Endothelial cell of umbilical vein (primary cell): Measurements from ENCODE around the gene EFHC1. TPM values are rescaled to one million over a fixed set of nuclear protein-coding genes. Genes with fewer than 3 reads are reported as not detected.

ENCODE experiments used
- BruUV-seq: library from RNA; stranded (reverse); fragments of 400-500 nt; replicated peaks from 2 replicates; lab custom pipeline; 2021; lab: Mats Ljungman, UMichigan
- CTCF ChIA-PET: fragments of 300-600, 350-600 bp; sonication (Branson Sonifier 250); formaldehyde crosslinking; loops from one replicate; lab custom pipeline; 2021; ENCODE audit warnings: antibody characterized with exemption, inconsistent platforms; lab: Charles Lee
- POLR2A ChIA-PET: fragments of 300-600, 350-600 bp; sonication (Branson Sonifier 250); formaldehyde crosslinking; loops from one replicate; lab custom pipeline; 2021; ENCODE audit warnings: antibody characterized with exemption, inconsistent platforms; lab: Charles Lee
- DNase-seq: peaks from one replicate; pipeline ENCODE4 v3.0.0-alpha.2; 2011; ENCODE audit warnings: low read depth, low spot score
- FAIRE-seq: peaks from 2 replicates; lab custom pipeline; 2011; peaks lifted over from hg19 to GRCh38; lab: Jason Lieb, UNC
- H2AFZ ChIP-seq: 2 replicates; pipeline ENCODE4 v1.6.0; 2012; ENCODE audit warnings: low read depth, low read length, control low read depth, inconsistent platforms
- H3K27ac ChIP-seq: 2 replicates; pipeline ENCODE4 v1.5.1; 2011; ENCODE audit warnings: low read depth, mild to moderate bottlenecking, control low read depth, low read length, moderate library complexity; ENCODE audit not compliant: insufficient read depth
- H3K27me3 ChIP-seq, 2 experiments: 2 replicates each; pipeline versions ENCODE4 v1.6.0 to v1.6.1; 2011; ENCODE audit warnings: low read length in 2 of 2, mixed read lengths in 1 of 2; ENCODE audit not compliant: control insufficient read depth in 2 of 2, insufficient read depth in 2 of 2
- H3K36me3 ChIP-seq, 2 experiments: 2 replicates in 1 of 2; 3 replicates in 1 of 2; pipeline ENCODE4 v1.5.1; 2011; ENCODE audit warnings: low read length in 2 of 2, mild to moderate bottlenecking in 1 of 2, moderate library complexity in 1 of 2; ENCODE audit not compliant: control insufficient read depth in 2 of 2, insufficient read depth in 2 of 2; ENCODE audit errors: extremely low read depth in 1 of 2
- H3K4me1 ChIP-seq: 3 replicates; pipeline ENCODE4 v1.5.1; 2011; ENCODE audit warnings: mild to moderate bottlenecking, low read length; ENCODE audit not compliant: control insufficient read depth, insufficient read depth; ENCODE audit errors: extremely low read depth
- H3K4me2 ChIP-seq: 2 replicates; pipeline ENCODE4 v1.6.1; 2011; ENCODE audit warnings: low read length, control low read depth, mixed read lengths; ENCODE audit not compliant: insufficient read depth
- H3K4me3 ChIP-seq, 3 experiments: fragments of 200-600 bp in 1 of 3; sonication (generic), shearing (Covaris generic) in 1 of 3; replicated peaks in 1 of 3; 2 replicates each; pipeline ENCODE4 v1.5.1; 2011 to 2016; ENCODE audit warnings: control low read depth in 3 of 3, low read length in 3 of 3, mild to moderate bottlenecking in 2 of 3, inconsistent platforms in 1 of 3, low read depth in 1 of 3, moderate library complexity in 1 of 3; ENCODE audit not compliant: insufficient read depth in 1 of 3
- H3K79me2 ChIP-seq: 2 replicates; pipeline ENCODE4 v1.6.0; 2012; ENCODE audit warnings: low read length, inconsistent platforms; ENCODE audit not compliant: control insufficient read depth, insufficient read depth
- H3K9ac ChIP-seq: replicated peaks from 2 replicates; pipeline ENCODE3; 2011; ENCODE audit warnings: low read length, control low read depth; ENCODE audit not compliant: insufficient read depth; ENCODE audit errors: extremely low read depth
- H3K9me1 ChIP-seq: replicated peaks from 3 replicates; pipeline ENCODE4 v1.6.0; 2011; ENCODE audit warnings: mild to moderate bottlenecking, low read length; ENCODE audit not compliant: control insufficient read depth, insufficient read depth; ENCODE audit errors: extremely low read depth
- H3K9me3 ChIP-seq: replicated peaks from 2 replicates; pipeline ENCODE4 v1.5.1; 2012; ENCODE audit warnings: low read length, inconsistent platforms; ENCODE audit not compliant: control insufficient read depth, insufficient read depth
- H4K20me1 ChIP-seq: replicated peaks from 2 replicates; pipeline ENCODE3; 2011; ENCODE audit warnings: mild to moderate bottlenecking, low read length; ENCODE audit not compliant: control insufficient read depth, insufficient read depth; ENCODE audit errors: extremely low read depth
- EZH2 ChIP-seq: IDR thresholded peaks from 2 replicates; pipeline ENCODE4 v1.6.1; 2012; ENCODE audit warnings: borderline replicate concordance, low read depth, mild to moderate bottlenecking, moderate library complexity, low read length, inconsistent platforms; ENCODE audit not compliant: severe bottlenecking
- FOS ChIP-seq: IDR thresholded peaks from 2 replicates; pipeline ENCODE4 v1.6.1; 2011; ENCODE audit warnings: mild to moderate bottlenecking, low read length, moderate library complexity, borderline replicate concordance; ENCODE audit not compliant: insufficient read depth
- GATA2 ChIP-seq: IDR thresholded peaks from 2 replicates; pipeline ENCODE4 v1.7.0; 2011; ENCODE audit warnings: low read depth, mild to moderate bottlenecking, moderate library complexity, mixed read lengths, low read length; ENCODE audit not compliant: insufficient read length, insufficient read depth
- JUN ChIP-seq: IDR thresholded peaks from 2 replicates; pipeline ENCODE4 v1.6.1; 2011; ENCODE audit warnings: borderline replicate concordance, low read depth; ENCODE audit not compliant: insufficient read length, insufficient read depth
- MYC ChIP-seq: IDR thresholded peaks from one replicate; pipeline ENCODE4 v1.6.1; 2011; ENCODE audit warnings: mild to moderate bottlenecking, low read depth, low read length
- POLR2A ChIP-seq: IDR thresholded peaks from 2 replicates; pipeline ENCODE4 v1.6.1; 2012; ENCODE audit warnings: low read depth, mild to moderate bottlenecking, control low read depth, low read length
- POLR2AphosphoS5 ChIP-seq: IDR thresholded peaks from 2 replicates; pipeline ENCODE4 v1.6.1; 2012; ENCODE audit warnings: low read depth, mild to moderate bottlenecking, control low read depth, low read length, moderate library complexity; ENCODE audit not compliant: insufficient read depth
- dilution Hi-C: fragments of 300-500 bp; cut with MboI; formaldehyde crosslinking; loops from one replicate; pipeline ENCODE4 v1.15.0; 2019; ENCODE audit warnings: low sequenced_read_pairs; ENCODE audit not compliant: extremely low pct_ligation_motif_present
- intact Hi-C: fragments of 100-400 bp; cut with micrococcal nuclease; formaldehyde crosslinking; loops from one replicate; pipeline ENCODE4 v1.10.0; 2022
- polyA plus RNA-seq, 4 experiments: library from polyadenylated mRNA; depleted of rRNA in 3 of 4; stranded (reverse) in 3 of 4; unstranded in 1 of 4; fragments of >200 nt; gene quantifications; 2 replicates each; pipeline versions ENCODE4 v1.2.1 to v1.2.3, GENCODE V29; 2011 to 2012; ENCODE audit warnings: missing spikeins in 1 of 4
- total RNA-seq: library from RNA; stranded (reverse); gene quantifications from 2 replicates; pipeline ENCODE4 v1.2.3, GENCODE V29; 2021
- TF ChIP-seq, protein P1 (sequence below): IDR thresholded peaks from 2 replicates; pipeline ENCODE4 v1.6.1; 2011; ENCODE audit not compliant: insufficient read depth, insufficient read length
- TF ChIP-seq, protein P2 (sequence below), 2 donors: IDR thresholded peaks; 1 replicate in 1 of 2; 2 replicates in 1 of 2; pipeline ENCODE4 v1.5.1; 2011; ENCODE audit warnings: low read length in 2 of 2, mild to moderate bottlenecking in 2 of 2, moderate library complexity in 2 of 2, control low read depth in 1 of 2, inconsistent platforms in 1 of 2, low read depth in 1 of 2; ENCODE audit not compliant: insufficient read depth in 1 of 2; ENCODE audit errors: extremely low read depth in 1 of 2

The EFHC1 gene
- total and polyA plus RNA-seq, 2 donors (not counting 3 experiments of a cell fraction or from before 2014, with no cell fraction given), result 14.6 to 17.6 TPM

DNA sequence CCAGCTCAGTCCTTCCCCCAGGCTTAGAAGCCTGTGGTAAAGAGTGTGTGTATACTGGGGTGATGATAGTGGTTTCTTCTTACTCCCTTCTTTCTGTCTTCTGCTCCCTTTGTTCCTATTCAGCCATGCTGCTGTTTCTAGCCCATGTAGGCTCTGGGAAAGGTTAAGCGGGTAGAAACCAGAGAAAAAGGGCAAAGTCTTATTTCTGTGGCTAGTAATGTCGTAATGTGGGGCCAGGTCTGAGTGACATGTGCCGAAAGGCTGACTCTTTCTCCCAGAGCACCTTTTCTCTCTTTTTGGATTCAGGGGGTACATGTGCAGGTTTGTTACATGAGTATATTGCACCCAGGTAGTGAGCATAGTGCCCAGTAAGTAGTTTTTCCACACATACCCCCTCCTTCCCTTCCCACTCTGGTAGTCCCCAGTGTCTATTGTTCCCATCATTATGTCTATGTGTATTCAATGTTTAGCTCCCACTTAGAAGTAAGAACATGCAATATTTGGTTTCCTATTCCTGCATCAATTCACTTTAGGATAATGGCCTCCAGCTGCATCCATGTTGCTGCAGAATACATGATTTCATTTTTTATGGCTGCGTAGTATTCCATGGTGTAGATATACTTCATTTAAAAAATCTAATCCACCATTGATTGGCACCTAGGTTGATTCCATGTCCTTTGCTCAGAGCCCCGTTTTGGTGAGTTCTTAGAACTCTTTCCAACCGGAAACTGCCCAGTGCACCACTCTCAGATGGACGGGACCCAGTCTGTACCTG lies 74.3 kb downstream of the EFHC1 start:
- H3K36me3 ChIP-seq, result no peaks in the 10 kb centered on the region
- intact Hi-C loops, result no loop called here
- H3K4me2 ChIP-seq, result no peak overlapping the region
- no TSS peak for BruUV-seq
- no peaks in the 10 kb centered on the region for H3K79me2 ChIP-seq
- no peak overlapping the region for H2AFZ ChIP-seq
- no peak overlapping the region for H3K4me3 ChIP-seq
- DNase-seq (no peak), FAIRE-seq (no peak)
- ChIA-PET CTCF (no interaction called here), POLR2A (no interaction called here)
- no peaks in the 10 kb centered on the region for H4K20me1 ChIP-seq
- no peaks in the 10 kb centered on the region for H3K9me3 ChIP-seq
- dilution Hi-C loops, result no loop called here
- H3K27ac ChIP-seq, result no peak overlapping the region
- no peaks in the 10 kb centered on the region for H3K27me3 ChIP-seq
- TF ChIP-seq GATA2 (no peak), MYC (no peak), EZH2 (no peak), POLR2AphosphoS5 (no peak), FOS (no peak)
- TF ChIP-seq, protein P1, sequence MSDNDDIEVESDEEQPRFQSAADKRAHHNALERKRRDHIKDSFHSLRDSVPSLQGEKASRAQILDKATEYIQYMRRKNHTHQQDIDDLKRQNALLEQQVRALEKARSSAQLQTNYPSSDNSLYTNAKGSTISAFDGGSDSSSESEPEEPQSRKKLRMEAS, result no peak
- peaks cover 34% of the 10 kb centered on the region for H3K4me1 ChIP-seq
- H3K9me1 ChIP-seq, result no peaks in the 10 kb centered on the region
- H3K9ac ChIP-seq, result no peak overlapping the region

DNA sequence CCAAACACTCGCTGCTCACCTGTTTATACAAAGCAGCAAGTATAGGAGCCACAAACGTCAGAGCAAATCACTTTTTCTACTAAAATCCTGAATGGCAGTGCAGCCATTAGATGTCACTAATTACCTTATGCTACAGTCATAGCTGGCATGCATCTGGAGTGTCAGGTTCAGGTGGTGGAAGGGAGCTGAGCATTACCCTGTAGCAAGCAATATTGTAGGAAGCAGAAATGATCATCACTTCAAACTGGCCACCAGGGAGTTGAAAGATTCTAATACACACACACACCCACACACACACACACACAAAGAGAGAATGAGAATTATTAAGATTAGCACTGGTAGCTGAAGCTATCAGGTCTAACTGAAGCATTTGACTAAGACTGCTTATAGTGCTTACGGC lies 75.8 kb downstream of the EFHC1 start:
- H3K79me2 ChIP-seq, result no peaks in the 10 kb centered on the region
- intact Hi-C loops, result no loop called here

More for the DNA sequence above, 75.8 kb downstream of the EFHC1 start:
- Histone ChIP-seq H3K27me3 (no peaks in the 10 kb centered on the region), H3K9me1 (no peaks in the 10 kb centered on the region), H3K27ac (no peak overlapping the region), H4K20me1 (no peaks in the 10 kb centered on the region), H3K36me3 (peaks cover 0 to 11% of the 10 kb centered on the region in 2 experiments), H3K9me3 (no peaks in the 10 kb centered on the region), H3K4me3 (no peak overlapping the region), H3K4me2 (no peak overlapping the region), H3K9ac (no peak overlapping the region), H2AFZ (no peak overlapping the region), H3K4me1 (peaks cover 20% of the 10 kb centered on the region)
- no peak for FAIRE-seq
- TF ChIP-seq JUN (no peak), FOS (no peak), GATA2 (no peak), MYC (no peak), POLR2AphosphoS5 (no peak), EZH2 (no peak), POLR2A (no peak)
- TF ChIP-seq, protein P1, result no peak
- TF ChIP-seq, protein P2, sequence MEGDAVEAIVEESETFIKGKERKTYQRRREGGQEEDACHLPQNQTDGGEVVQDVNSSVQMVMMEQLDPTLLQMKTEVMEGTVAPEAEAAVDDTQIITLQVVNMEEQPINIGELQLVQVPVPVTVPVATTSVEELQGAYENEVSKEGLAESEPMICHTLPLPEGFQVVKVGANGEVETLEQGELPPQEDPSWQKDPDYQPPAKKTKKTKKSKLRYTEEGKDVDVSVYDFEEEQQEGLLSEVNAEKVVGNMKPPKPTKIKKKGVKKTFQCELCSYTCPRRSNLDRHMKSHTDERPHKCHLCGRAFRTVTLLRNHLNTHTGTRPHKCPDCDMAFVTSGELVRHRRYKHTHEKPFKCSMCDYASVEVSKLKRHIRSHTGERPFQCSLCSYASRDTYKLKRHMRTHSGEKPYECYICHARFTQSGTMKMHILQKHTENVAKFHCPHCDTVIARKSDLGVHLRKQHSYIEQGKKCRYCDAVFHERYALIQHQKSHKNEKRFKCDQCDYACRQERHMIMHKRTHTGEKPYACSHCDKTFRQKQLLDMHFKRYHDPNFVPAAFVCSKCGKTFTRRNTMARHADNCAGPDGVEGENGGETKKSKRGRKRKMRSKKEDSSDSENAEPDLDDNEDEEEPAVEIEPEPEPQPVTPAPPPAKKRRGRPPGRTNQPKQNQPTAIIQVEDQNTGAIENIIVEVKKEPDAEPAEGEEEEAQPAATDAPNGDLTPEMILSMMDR (IDR thresholded peaks at IDR 0.05; ENCODE audit: extremely low read depth in 1 of 2, insufficient read depth in 1 of 2, low read depth in 1 of 2, low read length in 2 of 2), result no peak
- ChIA-PET CTCF (interaction anchor here (1.7 kb wide), 1 partner anchor 88 kb away, joined by 6 read pairs; no protein-coding TSS in a partner anchor), POLR2A (no interaction called here)
- dilution Hi-C loops, result no loop called here
- no peak for DNase-seq
- no TSS peak for BruUV-seq
